Measurements from ENCODE around the gene PSMB10. TPM values are rescaled to one million over a fixed set of nuclear protein-coding genes. Genes with fewer than 3 reads are reported as not detected.

The PSMB10 gene
- total RNA-seq (100 to 1,000 TPM; 176 to 189 TPM), polyA plus RNA-seq (518 TPM)

GRCh38 chr16:67936124-67936879 lies at the start of gene PSMB10:
PSMB10 (minus strand) TSS chr16:67936850; CDS start chr16:67936749, 101 bp downstream.
- peak in 3 of 5 donors; percentile 16 to 65 (median 18) for DNase-seq
- Mint-ChIP-seq H3K4me1 (peaks cover 35 to 55% (median 36%) of the 10 kb centered on the region in 3 donors), H3K4me3 (peak within 1 kb of the TSS; percentile 100), H3K36me3 (peaks cover 0 to 50% (median 4%) of the 10 kb centered on the region in 3 donors), H3K9me3 (no peaks in the 10 kb centered on the region), H3K27ac (peak within 1 kb of the TSS; percentile 96 to 99 (median 98)), H3K27me3 (peaks cover 0 to 3% of the 10 kb centered on the region in 2 donors)
- H3K4me3 ChIP-seq (ENCODE audit: low read length) = peak within 1 kb of the TSS; percentile 97
- ChIA-PET POLR2A (interaction anchor here (0.5 to 3.1 kb wide), 17 partner anchors 30 to 901 kb away, joined by 3 to 18 read pairs (median 4); partner anchors contain the start of genes DDX28, DPEP2, DUS2 and EDC4), CTCF (interaction anchor here (0.9 to 3.1 kb wide), 13 partner anchors 13 to 416 kb away, joined by 3 to 8 read pairs (median 4); partner anchors contain the start of genes DDX28, DUS2 and EDC4)
- peak within 1 kb of the TSS; percentile 87 for H3K27ac ChIP-seq (ENCODE audit: low read depth, low read length)
- no peaks in the 10 kb centered on the region for H3K9me3 ChIP-seq (ENCODE audit: low read length)
- peaks cover 19% of the 10 kb centered on the region for H3K36me3 ChIP-seq (ENCODE audit: insufficient read depth, low read length)
- peaks cover 43% of the 10 kb centered on the region for H3K4me1 ChIP-seq (ENCODE audit: insufficient read depth, low read length)
- no peaks in the 10 kb centered on the region for H3K27me3 ChIP-seq (ENCODE audit: insufficient read depth, low read length, poor library complexity, severe bottlenecking)

DNA sequence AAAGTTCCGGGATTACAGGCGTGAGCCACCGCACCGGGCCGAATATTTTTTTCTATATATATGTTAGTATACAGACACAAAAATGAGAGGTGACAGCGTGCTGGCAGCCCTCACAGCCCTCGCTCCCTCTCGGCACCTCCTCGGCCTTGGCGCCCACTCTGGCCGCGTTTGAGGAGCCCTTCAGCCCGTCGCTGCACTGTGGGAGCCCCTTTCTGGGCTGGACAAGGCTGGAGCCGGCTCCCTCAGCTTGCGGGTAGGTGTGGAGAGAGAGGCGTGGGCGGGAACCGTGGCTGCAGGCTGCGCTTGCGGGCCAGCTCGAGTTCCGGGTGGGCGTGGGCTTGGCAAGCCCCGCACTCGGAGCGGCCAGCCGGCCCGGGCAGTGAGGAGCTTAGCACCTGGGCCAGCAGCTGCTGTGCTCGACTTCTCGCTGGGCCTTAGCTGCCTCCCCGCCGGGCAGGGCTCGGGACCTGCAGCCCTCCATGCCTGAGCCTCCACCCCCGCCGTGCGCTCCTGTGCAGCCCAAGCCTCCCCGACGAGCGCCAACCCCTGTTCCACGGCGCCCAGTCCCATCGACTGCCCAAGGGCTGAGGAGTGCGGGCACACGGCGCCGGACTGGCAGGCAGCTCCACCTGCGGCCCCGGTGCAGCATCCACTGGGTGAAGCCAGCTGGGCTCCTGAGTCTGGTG lies 45.5 kb upstream of the PSMB10 start:
- Mint-ChIP-seq H3K36me3 (no peaks in the 10 kb centered on the region), H3K27me3 (no peaks in the 10 kb centered on the region), H3K4me3 (no peak overlapping the region), H3K9me3 (no peaks in the 10 kb centered on the region), H3K27ac (no peak overlapping the region), H3K4me1 (peaks cover 11 to 21% (median 17%) of the 10 kb centered on the region in 3 donors)
- H3K4me3 ChIP-seq (ENCODE audit: low read length) = no peak overlapping the region
- peaks cover 21% of the 10 kb centered on the region for H3K4me1 ChIP-seq (ENCODE audit: insufficient read depth, low read length)
- H3K36me3 ChIP-seq (ENCODE audit: insufficient read depth, low read length) = no peaks in the 10 kb centered on the region
- DNase-seq = no peak
- no peaks in the 10 kb centered on the region for H3K27me3 ChIP-seq (ENCODE audit: insufficient read depth, low read length, poor library complexity, severe bottlenecking)
- ChIA-PET CTCF (interaction anchor here (1.0 to 1.4 kb wide), 4 partner anchors 24 to 165 kb away, joined by 3 to 4 read pairs (median 3); no protein-coding TSS in a partner anchor), POLR2A (no interaction called here)
- no peaks in the 10 kb centered on the region for H3K9me3 ChIP-seq (ENCODE audit: low read length)
- H3K27ac ChIP-seq (ENCODE audit: low read depth, low read length) = no peak overlapping the region

GRCh38 chr16:67979955-67980678 lies 43.5 kb upstream of the PSMB10 start, which contains the start of gene DPEP3:
DPEP3 (minus strand) TSS chr16:67980499; CDS start chr16:67980380, 119 bp downstream.
- Mint-ChIP-seq H3K9me3 (no peaks in the 10 kb centered on the region), H3K4me3 (no peak within 1 kb of the TSS), H3K4me1 (peaks cover 11 to 20% (median 17%) of the 10 kb centered on the region in 3 donors), H3K27me3 (peaks cover 0 to 2% of the 10 kb centered on the region in 2 donors), H3K36me3 (no peaks in the 10 kb centered on the region), H3K27ac (no peak within 1 kb of the TSS)
- POLR2A ChIA-PET = no interaction called here
- CTCF ChIA-PET = interaction anchor here (1.4 to 1.6 kb wide), 2 partner anchors 61 kb away, joined by 5 to 6 read pairs; no protein-coding TSS in a partner anchor
- Histone ChIP-seq H3K27ac (ENCODE audit: low read depth, low read length) (no peak within 1 kb of the TSS), H3K9me3 (ENCODE audit: low read length) (no peaks in the 10 kb centered on the region), H3K4me1 (ENCODE audit: insufficient read depth, low read length) (peaks cover 21% of the 10 kb centered on the region), H3K27me3 (ENCODE audit: insufficient read depth, low read length, poor library complexity, severe bottlenecking) (no peaks in the 10 kb centered on the region), H3K36me3 (ENCODE audit: insufficient read depth, low read length) (no peaks in the 10 kb centered on the region), H3K4me3 (ENCODE audit: low read length) (no peak within 1 kb of the TSS)
- DNase-seq = no peak

DNA sequence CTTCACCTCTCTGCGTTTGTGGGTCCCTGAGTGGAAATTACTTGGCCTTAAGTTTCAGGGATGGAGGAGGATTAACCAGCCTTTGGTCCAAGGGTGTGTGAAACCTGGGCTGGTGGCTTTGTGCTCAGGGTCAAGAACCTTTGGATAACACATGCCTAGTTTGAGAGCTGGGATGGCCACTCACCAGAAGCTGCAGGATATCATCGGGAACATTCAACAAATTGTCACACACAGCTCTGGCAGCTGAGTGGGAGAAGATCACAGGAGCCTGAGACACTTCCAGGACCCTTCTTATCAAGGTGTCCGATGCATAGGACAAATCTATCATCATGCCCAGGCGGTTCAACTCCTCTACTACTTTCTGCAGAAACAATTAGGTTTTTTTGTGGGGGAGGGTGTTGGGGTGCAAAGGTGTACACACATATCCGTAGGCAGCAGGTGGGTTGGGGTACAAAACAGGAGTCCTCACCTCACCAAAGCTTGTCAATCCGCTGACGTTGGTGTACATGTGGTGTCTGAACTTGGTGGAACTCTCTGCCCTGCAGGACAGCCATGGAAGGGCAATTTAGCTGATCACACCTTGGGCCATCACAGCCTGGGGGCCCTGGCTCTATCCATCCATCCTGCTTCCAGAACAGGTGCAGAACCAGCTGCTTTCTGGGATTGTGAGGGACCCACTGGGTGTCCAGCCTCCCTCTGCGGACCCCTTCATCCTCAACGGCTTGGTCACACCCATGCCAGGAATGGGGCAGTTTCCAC lies 41.0 kb upstream of the PSMB10 start:
- POLR2A ChIA-PET = no interaction called here
- H3K36me3 ChIP-seq (ENCODE audit: insufficient read depth, low read length) = no peaks in the 10 kb centered on the region
- H3K27ac ChIP-seq (ENCODE audit: low read depth, low read length) = no peak overlapping the region
- no peaks in the 10 kb centered on the region for H3K9me3 ChIP-seq (ENCODE audit: low read length)
- peaks cover 0 to 2% of the 10 kb centered on the region in 2 donors for H3K27me3 Mint-ChIP-seq
- CTCF ChIA-PET = interaction anchor here (1.1 kb wide), 1 partner anchor 94 kb away, joined by 3 read pairs; no protein-coding TSS in a partner anchor
- DNase-seq = no peak
- no peak overlapping the region for H3K4me3 ChIP-seq (ENCODE audit: low read length)
- no peaks in the 10 kb centered on the region for H3K4me1 Mint-ChIP-seq
- no peak overlapping the region for H3K4me3 Mint-ChIP-seq
- no peaks in the 10 kb centered on the region for H3K9me3 Mint-ChIP-seq
- no peaks in the 10 kb centered on the region for H3K4me1 ChIP-seq (ENCODE audit: insufficient read depth, low read length)
- H3K36me3 Mint-ChIP-seq = no peaks in the 10 kb centered on the region
- peak overlapping the region in 1 of 8 donors; percentile 31 for H3K27ac Mint-ChIP-seq
- no peaks in the 10 kb centered on the region for H3K27me3 ChIP-seq (ENCODE audit: insufficient read depth, low read length, poor library complexity, severe bottlenecking)

DNA sequence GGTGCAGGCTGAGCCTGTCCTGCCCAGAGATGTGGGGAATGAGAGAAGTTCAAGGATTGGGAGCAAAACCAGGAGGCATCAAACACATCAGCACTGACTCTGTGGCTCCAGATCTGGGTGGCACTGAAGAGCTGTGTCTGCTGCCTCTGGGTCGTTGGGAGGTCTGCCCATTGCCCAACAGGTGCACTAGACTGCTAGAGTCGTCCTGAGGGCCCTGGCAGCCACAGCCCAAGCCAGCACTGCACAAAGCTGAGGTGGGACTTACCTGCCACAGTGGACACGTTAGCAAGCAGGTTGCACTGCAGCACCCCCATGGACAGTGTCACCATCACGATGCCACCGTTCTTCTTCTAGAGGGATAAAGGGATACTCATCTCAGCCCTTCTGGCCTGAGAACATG lies 40.4 kb upstream of the PSMB10 start:
- no peak for DNase-seq
- H3K36me3 ChIP-seq (ENCODE audit: insufficient read depth, low read length) = no peaks in the 10 kb centered on the region
- no peaks in the 10 kb centered on the region for H3K27me3 ChIP-seq (ENCODE audit: insufficient read depth, low read length, poor library complexity, severe bottlenecking)
- H3K9me3 ChIP-seq (ENCODE audit: low read length) = no peaks in the 10 kb centered on the region
- H3K4me3 ChIP-seq (ENCODE audit: low read length) = no peak overlapping the region
- CTCF ChIA-PET = no interaction called here
- H3K9me3 Mint-ChIP-seq = no peaks in the 10 kb centered on the region
- POLR2A ChIA-PET = no interaction called here
- no peak overlapping the region for H3K27ac Mint-ChIP-seq
- H3K4me3 Mint-ChIP-seq = no peak overlapping the region
- H3K27me3 Mint-ChIP-seq = peaks cover 0 to 2% of the 10 kb centered on the region in 2 donors
- no peaks in the 10 kb centered on the region for H3K4me1 Mint-ChIP-seq
- H3K36me3 Mint-ChIP-seq = no peaks in the 10 kb centered on the region
- no peaks in the 10 kb centered on the region for H3K4me1 ChIP-seq (ENCODE audit: insufficient read depth, low read length)
- no peak overlapping the region for H3K27ac ChIP-seq (ENCODE audit: low read depth, low read length)

DNA sequence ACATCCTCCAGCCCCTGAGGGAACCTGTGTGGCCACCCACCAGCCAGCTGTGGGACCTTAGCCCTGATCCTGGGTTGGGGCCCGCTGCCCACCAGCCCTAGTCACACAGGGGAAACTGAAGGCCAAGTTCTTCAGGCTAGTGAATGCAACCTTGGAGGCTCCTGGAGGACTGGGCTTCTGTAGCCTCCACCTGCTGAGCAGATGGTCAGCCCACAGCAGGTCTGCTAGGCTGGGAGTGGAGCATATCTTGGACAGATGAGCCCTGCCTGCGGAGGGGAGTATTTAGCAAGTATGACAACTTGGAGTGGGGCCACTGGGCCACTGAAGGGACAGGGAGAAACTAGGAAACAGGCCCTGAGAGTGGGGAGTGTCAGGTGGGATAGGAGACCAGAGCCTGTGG lies 39.6 kb upstream of the PSMB10 start:
- Mint-ChIP-seq H3K9me3 (no peaks in the 10 kb centered on the region), H3K36me3 (no peaks in the 10 kb centered on the region), H3K27ac (no peak overlapping the region), H3K27me3 (peaks cover 0 to 2% of the 10 kb centered on the region in 2 donors), H3K4me1 (no peaks in the 10 kb centered on the region), H3K4me3 (no peak overlapping the region)
- no peaks in the 10 kb centered on the region for H3K9me3 ChIP-seq (ENCODE audit: low read length)
- ChIA-PET CTCF (no interaction called here), POLR2A (no interaction called here)
- no peak overlapping the region for H3K4me3 ChIP-seq (ENCODE audit: low read length)
- H3K27me3 ChIP-seq (ENCODE audit: insufficient read depth, low read length, poor library complexity, severe bottlenecking) = no peaks in the 10 kb centered on the region
- no peaks in the 10 kb centered on the region for H3K36me3 ChIP-seq (ENCODE audit: insufficient read depth, low read length)
- H3K4me1 ChIP-seq (ENCODE audit: insufficient read depth, low read length) = no peaks in the 10 kb centered on the region
- DNase-seq = no peak
- H3K27ac ChIP-seq (ENCODE audit: low read depth, low read length) = no peak overlapping the region

DNA sequence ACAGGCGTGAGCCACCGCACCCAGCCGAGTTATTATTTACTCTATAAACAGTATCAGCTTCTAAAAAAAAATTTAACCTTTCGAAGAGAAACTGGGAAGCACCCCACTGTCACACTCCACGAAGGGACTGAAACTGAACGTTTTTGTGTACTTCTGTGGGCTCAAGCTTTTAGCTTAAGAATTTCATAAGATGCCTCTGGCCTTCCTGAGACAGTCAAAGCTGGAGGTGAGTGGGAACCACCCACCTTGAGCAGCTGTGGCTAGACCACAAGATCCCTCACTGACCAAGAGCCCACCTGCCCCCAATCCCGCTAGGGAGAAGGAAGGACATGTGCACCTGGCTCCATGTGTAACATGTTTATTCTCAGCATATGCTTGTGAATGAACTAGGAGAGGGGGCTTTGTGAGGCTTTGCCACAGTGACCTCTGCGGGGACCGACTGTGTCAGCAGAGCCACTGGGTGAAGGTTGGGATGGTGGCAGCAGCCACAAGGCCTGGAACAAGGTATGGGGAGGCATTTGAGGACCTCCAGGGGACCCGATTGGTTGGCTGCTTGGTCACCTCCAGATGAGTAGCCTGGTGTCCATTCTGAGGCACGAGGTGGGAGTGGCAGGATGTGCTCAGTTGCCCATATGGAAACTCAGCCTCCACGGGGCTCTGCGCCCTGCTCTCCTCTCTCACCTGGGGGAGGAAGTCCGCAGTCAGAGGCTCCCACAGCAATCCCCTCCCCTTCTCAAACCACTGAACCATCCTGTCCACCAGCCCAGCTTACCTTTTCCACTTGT lies 38.9 kb upstream of the PSMB10 start:
- H3K27me3 Mint-ChIP-seq = peaks cover 0 to 2% of the 10 kb centered on the region in 2 donors
- H3K4me3 ChIP-seq (ENCODE audit: low read length) = no peak overlapping the region
- H3K36me3 Mint-ChIP-seq = no peaks in the 10 kb centered on the region
- H3K27ac Mint-ChIP-seq = peak overlapping the region in 1 of 8 donors; percentile 32
- DNase-seq = no peak
- H3K4me3 Mint-ChIP-seq = no peak overlapping the region
- H3K27me3 ChIP-seq (ENCODE audit: insufficient read depth, low read length, poor library complexity, severe bottlenecking) = no peaks in the 10 kb centered on the region
- no peaks in the 10 kb centered on the region for H3K9me3 ChIP-seq (ENCODE audit: low read length)
- H3K36me3 ChIP-seq (ENCODE audit: insufficient read depth, low read length) = no peaks in the 10 kb centered on the region
- ChIA-PET POLR2A (no interaction called here), CTCF (interaction anchor here (1.6 kb wide), 1 partner anchor 40 kb away, joined by 4 read pairs; no protein-coding TSS in a partner anchor)
- H3K9me3 Mint-ChIP-seq = no peaks in the 10 kb centered on the region
- H3K4me1 ChIP-seq (ENCODE audit: insufficient read depth, low read length) = no peaks in the 10 kb centered on the region
- no peak overlapping the region for H3K27ac ChIP-seq (ENCODE audit: low read depth, low read length)
- H3K4me1 Mint-ChIP-seq = no peaks in the 10 kb centered on the region
